ENCODE data around the gene EFHC2.

Gene EFHC2

DNA sequence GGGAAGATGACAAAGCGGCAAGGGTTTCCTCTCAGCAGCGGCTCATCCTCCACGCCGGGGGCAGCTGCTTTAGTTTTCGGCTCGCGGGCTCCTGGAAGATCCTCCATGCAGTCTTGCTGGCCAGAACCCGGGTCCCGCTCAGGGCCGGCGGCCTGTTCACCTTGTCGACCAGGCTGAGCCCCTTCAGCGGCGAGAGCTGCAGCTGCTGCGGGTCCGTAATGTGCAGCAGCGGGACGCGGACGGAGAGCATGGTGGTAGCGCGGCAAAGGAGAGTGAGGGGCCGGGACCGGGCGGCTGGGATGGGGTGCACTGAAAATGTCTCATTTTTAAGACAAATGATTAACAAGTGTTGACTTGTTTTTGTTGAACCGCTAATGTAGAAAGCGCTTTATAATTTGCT lies 33.2 kb downstream of the EFHC2 start:
- TF ChIP-seq FOXP2 (optimal IDR thresholded peaks at IDR 0.05; ENCODE audit: control extremely low read depth, extremely low read length, insufficient read depth) (no peak), EZH2 (IDR thresholded peaks at IDR 0.05) (no peak), POLR2AphosphoS5 (IDR thresholded peaks at IDR 0.05; ENCODE audit: borderline replicate concordance, low read depth, low read length) (no peak)

DNA sequence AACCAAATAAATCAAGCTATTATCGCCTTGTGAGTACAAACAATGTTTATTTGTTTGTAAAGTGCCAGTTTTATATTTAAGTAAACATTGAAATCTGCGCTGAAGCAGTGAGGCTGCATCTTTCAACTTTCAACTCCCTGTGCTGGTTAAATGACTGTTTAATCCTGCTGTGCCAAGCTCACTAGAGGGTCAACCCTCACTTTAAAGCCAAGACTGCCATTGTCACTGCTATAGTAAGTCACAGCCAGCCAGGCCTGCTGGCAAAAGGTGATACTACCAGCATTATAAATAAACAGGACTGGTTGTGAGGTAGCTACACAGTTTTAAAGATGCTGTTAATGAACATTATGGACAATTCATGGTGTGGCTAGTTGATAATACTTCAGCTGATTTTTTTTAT lies 34.6 kb downstream of the EFHC2 start:
- H3K9ac ChIP-seq (ENCODE audit: insufficient read length): no peak overlapping the region
- no peak for DNase-seq (ENCODE audit: low read depth, low spot score)
- H3K36me3 ChIP-seq (ENCODE audit: insufficient read depth, low read length): no peaks in the 10 kb centered on the region
- H3K9me3 ChIP-seq (ENCODE audit: low read depth, low read length): no peaks in the 10 kb centered on the region
- TF ChIP-seq FOXP2 (optimal IDR thresholded peaks at IDR 0.05; ENCODE audit: control extremely low read depth, extremely low read length, insufficient read depth) (no peak), EZH2 (IDR thresholded peaks at IDR 0.05) (no peak), POLR2AphosphoS5 (IDR thresholded peaks at IDR 0.05; ENCODE audit: borderline replicate concordance, low read depth, low read length) (no peak)
- H3K4me3 ChIP-seq: no peak overlapping the region
- no peak overlapping the region for H3K27ac ChIP-seq

More for the DNA sequence above, 33.2 kb downstream of the EFHC2 start:
- Histone ChIP-seq H3K9ac (ENCODE audit: insufficient read length) (no peak overlapping the region), H3K36me3 (ENCODE audit: insufficient read depth, low read length) (no peaks in the 10 kb centered on the region), H3K4me3 (no peak overlapping the region), H3K27ac (no peak overlapping the region), H3K9me3 (ENCODE audit: low read depth, low read length) (no peaks in the 10 kb centered on the region)
- no peak for DNase-seq (ENCODE audit: low read depth, low spot score)

DNA sequence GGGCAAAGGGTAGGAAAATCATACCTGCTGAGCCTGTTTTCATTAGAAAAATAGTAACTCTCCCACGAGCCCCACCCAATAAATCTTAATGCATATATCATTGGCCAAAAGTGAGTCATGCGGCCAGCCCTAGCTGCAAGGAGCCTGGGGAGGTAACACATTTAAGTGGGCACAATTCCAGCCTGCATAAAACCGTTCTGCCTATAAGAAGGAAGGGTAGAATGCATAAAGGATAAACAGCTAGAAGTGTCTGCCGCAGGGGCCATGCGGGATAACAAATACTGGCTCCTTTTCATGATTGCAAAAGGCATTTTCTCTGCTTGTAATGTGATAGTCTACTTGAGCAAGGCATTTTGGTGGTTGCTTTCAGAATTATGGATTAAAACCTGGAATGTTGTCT lies 37.1 kb downstream of the EFHC2 start:
- no peaks in the 10 kb centered on the region for H3K36me3 ChIP-seq (ENCODE audit: insufficient read depth, low read length)

DNA sequence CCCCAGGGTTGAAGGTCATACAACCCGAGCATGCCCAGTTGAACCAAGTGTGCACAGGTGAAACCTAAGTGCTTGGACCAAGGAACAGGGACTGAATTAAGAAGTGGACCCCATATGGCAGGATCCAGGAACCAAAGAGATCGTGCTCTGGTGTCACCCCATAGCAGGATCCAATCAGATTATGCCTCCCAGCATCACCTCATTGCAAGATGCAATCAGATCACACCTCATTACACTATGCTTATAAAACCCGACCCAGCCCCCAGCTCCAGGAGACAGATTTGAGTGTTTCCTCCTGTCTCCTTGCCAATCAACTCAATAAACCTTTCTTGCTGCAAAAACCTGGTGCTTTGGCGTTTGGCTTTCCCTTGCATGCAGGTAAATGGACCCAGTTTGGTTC lies 37.6 kb downstream of the EFHC2 start:
- H3K27ac ChIP-seq: no peak overlapping the region
- DNase-seq (ENCODE audit: low read depth, low spot score): no peak
- TF ChIP-seq POLR2AphosphoS5 (IDR thresholded peaks at IDR 0.05; ENCODE audit: borderline replicate concordance, low read depth, low read length) (no peak), EZH2 (IDR thresholded peaks at IDR 0.05) (no peak), FOXP2 (optimal IDR thresholded peaks at IDR 0.05; ENCODE audit: control extremely low read depth, extremely low read length, insufficient read depth) (no peak)
- no peaks in the 10 kb centered on the region for H3K36me3 ChIP-seq (ENCODE audit: insufficient read depth, low read length)
- no peak overlapping the region for H3K4me3 ChIP-seq
- no peak overlapping the region for H3K9ac ChIP-seq (ENCODE audit: insufficient read length)
- no peaks in the 10 kb centered on the region for H3K9me3 ChIP-seq (ENCODE audit: low read depth, low read length)

More for the DNA sequence above, 37.1 kb downstream of the EFHC2 start:
- H3K9me3 ChIP-seq (ENCODE audit: low read depth, low read length): no peaks in the 10 kb centered on the region
- TF ChIP-seq POLR2AphosphoS5 (IDR thresholded peaks at IDR 0.05; ENCODE audit: borderline replicate concordance, low read depth, low read length) (no peak), EZH2 (IDR thresholded peaks at IDR 0.05) (no peak), FOXP2 (optimal IDR thresholded peaks at IDR 0.05; ENCODE audit: control extremely low read depth, extremely low read length, insufficient read depth) (no peak)
- H3K4me3 ChIP-seq: no peak overlapping the region
- no peak overlapping the region for H3K9ac ChIP-seq (ENCODE audit: insufficient read length)
- H3K27ac ChIP-seq: no peak overlapping the region
- DNase-seq (ENCODE audit: low read depth, low spot score): no peak

DNA sequence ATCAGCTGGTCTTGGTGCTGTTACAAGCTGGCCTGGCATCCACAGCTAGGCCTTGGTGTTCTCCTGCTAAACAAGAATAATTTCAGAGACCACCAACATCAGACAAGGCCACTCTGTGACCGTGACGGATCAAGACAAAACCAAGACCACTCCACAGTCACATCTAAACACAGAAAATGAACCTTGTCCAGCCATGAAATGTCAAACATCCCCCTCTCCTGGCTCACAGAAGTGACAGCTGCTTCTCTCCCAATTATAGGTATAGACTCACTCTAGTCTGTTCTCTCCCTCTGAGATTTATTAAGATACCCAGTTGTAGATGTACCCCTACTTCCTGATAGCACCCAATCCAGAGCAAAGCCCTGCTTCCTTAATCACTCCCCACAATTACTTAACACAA lies 40.4 kb downstream of the EFHC2 start:
- DNase-seq (ENCODE audit: low read depth, low spot score): no peak
- H3K4me3 ChIP-seq: no peak overlapping the region
- TF ChIP-seq EZH2 (IDR thresholded peaks at IDR 0.05): no peak
- no peak for TF ChIP-seq FOXP2 (optimal IDR thresholded peaks at IDR 0.05; ENCODE audit: control extremely low read depth, extremely low read length, insufficient read depth)
- no peak for TF ChIP-seq POLR2AphosphoS5 (IDR thresholded peaks at IDR 0.05; ENCODE audit: borderline replicate concordance, low read depth, low read length)

DNA sequence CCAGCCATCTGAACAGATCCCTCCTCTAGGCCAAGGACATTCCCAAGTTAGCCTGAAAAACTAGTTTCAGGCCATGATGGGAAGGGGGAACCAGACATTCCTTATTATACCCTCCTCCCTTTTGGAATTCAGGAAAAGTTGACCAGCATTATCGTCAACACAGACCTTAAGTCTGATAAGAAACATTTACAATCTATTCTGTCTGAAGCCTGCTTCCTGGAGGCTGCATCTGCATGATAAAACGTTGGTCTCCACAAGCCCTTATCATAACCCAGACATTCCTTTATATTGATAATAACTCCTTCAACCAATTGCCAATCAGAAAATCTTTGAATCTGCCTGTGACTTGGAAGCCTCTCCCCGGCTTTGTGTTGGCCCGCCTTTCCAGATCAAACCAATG lies 44.3 kb downstream of the EFHC2 start:
- H3K9me3 ChIP-seq (ENCODE audit: low read depth, low read length): no peaks in the 10 kb centered on the region
- H3K4me3 ChIP-seq: no peak overlapping the region
- H3K27ac ChIP-seq: no peak overlapping the region
- TF ChIP-seq EZH2 (IDR thresholded peaks at IDR 0.05): no peak
- TF ChIP-seq FOXP2 (optimal IDR thresholded peaks at IDR 0.05; ENCODE audit: control extremely low read depth, extremely low read length, insufficient read depth): no peak
- no peak for TF ChIP-seq POLR2AphosphoS5 (IDR thresholded peaks at IDR 0.05; ENCODE audit: borderline replicate concordance, low read depth, low read length)
- no peak overlapping the region for H3K9ac ChIP-seq (ENCODE audit: insufficient read length)
- no peak for DNase-seq (ENCODE audit: low read depth, low spot score)
- no peaks in the 10 kb centered on the region for H3K36me3 ChIP-seq (ENCODE audit: insufficient read depth, low read length)

More for the DNA sequence above, 40.4 kb downstream of the EFHC2 start:
- no peaks in the 10 kb centered on the region for H3K36me3 ChIP-seq (ENCODE audit: insufficient read depth, low read length)
- no peak overlapping the region for H3K27ac ChIP-seq
- no peaks in the 10 kb centered on the region for H3K9me3 ChIP-seq (ENCODE audit: low read depth, low read length)
- no peak overlapping the region for H3K9ac ChIP-seq (ENCODE audit: insufficient read length)

DNA sequence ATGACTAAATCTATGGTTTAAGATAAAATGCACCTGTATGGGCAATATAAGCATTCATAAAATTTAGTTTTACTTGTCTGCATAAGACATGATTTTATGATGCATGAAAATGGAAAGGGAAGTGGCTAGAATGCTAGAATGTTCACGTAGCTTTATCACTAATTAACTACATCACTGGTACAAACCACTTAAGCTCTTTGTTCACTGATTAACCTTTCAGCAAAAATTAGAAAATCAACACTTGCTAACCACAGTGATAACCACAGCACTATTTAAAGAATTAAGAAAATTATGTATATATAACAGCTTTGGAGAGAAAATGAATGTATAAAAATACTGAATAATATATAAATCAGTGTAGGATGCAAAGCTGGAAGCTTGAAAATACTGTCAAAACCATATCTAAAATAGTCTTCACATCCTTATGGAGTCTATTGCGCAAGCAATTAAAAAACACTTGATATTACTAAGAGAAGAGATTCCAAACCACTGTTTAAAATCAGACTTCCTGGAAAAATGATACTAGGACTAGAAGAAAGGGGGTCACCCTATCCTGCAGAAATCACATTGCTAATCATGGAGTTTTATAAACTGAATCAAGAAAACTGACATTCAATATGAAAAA lies 51.9 kb downstream of the EFHC2 start:
- Histone ChIP-seq H3K9ac (ENCODE audit: insufficient read length) (no peak overlapping the region), H3K9me3 (ENCODE audit: low read depth, low read length) (no peaks in the 10 kb centered on the region), H3K36me3 (ENCODE audit: insufficient read depth, low read length) (no peaks in the 10 kb centered on the region), H3K27ac (no peak overlapping the region), H3K4me3 (no peak overlapping the region)
- DNase-seq (ENCODE audit: low read depth, low spot score): no peak
- TF ChIP-seq POLR2AphosphoS5 (IDR thresholded peaks at IDR 0.05; ENCODE audit: borderline replicate concordance, low read depth, low read length) (no peak), EZH2 (IDR thresholded peaks at IDR 0.05) (no peak), FOXP2 (optimal IDR thresholded peaks at IDR 0.05; ENCODE audit: control extremely low read depth, extremely low read length, insufficient read depth) (no peak)

DNA sequence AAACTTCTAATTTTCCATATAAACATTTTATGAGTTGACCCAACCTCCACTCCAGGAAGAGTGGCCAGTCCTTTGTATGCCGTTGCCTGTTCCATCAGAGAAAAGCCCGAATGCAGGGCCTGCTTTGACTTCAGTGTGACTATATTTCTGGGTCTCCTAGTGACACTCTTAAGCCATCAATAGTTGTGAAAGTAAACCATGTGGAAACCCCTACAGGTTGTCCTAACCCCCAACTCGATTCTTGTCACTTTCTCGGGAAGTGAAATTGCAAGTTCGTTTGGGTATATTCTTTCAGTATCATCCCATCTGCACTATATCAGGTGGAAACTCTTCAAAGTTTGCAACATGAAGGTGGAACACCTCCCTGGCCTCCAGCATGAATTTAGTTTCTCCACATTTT lies 52.8 kb downstream of the EFHC2 start:
- H3K4me3 ChIP-seq: no peak overlapping the region
- TF ChIP-seq EZH2 (IDR thresholded peaks at IDR 0.05) (no peak), FOXP2 (optimal IDR thresholded peaks at IDR 0.05; ENCODE audit: control extremely low read depth, extremely low read length, insufficient read depth) (no peak), POLR2AphosphoS5 (IDR thresholded peaks at IDR 0.05; ENCODE audit: borderline replicate concordance, low read depth, low read length) (no peak)
- DNase-seq (ENCODE audit: low read depth, low spot score): no peak
- H3K27ac ChIP-seq: no peak overlapping the region
- no peaks in the 10 kb centered on the region for H3K36me3 ChIP-seq (ENCODE audit: insufficient read depth, low read length)
- H3K9ac ChIP-seq (ENCODE audit: insufficient read length): no peak overlapping the region
- H3K9me3 ChIP-seq (ENCODE audit: low read depth, low read length): no peaks in the 10 kb centered on the region

DNA sequence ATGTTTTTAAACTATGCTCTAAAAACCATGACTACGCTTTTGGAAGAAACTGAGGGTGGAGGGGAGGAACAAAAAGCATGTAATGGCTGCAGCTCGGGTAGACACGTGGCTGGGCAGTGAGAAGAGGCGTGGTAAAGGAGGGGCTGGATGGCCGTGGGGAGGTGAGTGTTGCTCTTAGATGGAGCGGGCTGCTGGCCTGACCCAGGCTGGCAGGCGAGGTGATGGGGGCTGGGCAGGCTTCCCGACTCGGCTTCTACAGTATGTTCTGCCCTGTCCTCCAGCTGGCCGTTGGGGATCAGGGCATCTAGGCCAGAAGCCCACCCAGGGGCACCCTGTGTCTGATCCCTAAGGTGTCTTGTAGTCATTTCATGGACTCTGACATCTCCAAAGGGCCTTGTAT lies 60.7 kb downstream of the EFHC2 start:
- Histone ChIP-seq H3K36me3 (ENCODE audit: insufficient read depth, low read length) (no peaks in the 10 kb centered on the region), H3K9me3 (ENCODE audit: low read depth, low read length) (no peaks in the 10 kb centered on the region), H3K27ac (no peak overlapping the region), H3K9ac (ENCODE audit: insufficient read length) (no peak overlapping the region), H3K4me3 (no peak overlapping the region)
- DNase-seq (ENCODE audit: low read depth, low spot score): no peak
- TF ChIP-seq EZH2 (IDR thresholded peaks at IDR 0.05) (no peak), FOXP2 (optimal IDR thresholded peaks at IDR 0.05; ENCODE audit: control extremely low read depth, extremely low read length, insufficient read depth) (no peak), POLR2AphosphoS5 (IDR thresholded peaks at IDR 0.05; ENCODE audit: borderline replicate concordance, low read depth, low read length) (no peak)
